GM21515 (cell line): ENCODE results near the gene C1orf21.

Experiments used
- ATAC-seq: cut with Tn5 transposase; IDR thresholded peaks from one replicate; pipeline ENCODE4 v1.9.1; 2021; ENCODE audit not compliant: unreplicated experiment

C1orf21 gene

DNA sequence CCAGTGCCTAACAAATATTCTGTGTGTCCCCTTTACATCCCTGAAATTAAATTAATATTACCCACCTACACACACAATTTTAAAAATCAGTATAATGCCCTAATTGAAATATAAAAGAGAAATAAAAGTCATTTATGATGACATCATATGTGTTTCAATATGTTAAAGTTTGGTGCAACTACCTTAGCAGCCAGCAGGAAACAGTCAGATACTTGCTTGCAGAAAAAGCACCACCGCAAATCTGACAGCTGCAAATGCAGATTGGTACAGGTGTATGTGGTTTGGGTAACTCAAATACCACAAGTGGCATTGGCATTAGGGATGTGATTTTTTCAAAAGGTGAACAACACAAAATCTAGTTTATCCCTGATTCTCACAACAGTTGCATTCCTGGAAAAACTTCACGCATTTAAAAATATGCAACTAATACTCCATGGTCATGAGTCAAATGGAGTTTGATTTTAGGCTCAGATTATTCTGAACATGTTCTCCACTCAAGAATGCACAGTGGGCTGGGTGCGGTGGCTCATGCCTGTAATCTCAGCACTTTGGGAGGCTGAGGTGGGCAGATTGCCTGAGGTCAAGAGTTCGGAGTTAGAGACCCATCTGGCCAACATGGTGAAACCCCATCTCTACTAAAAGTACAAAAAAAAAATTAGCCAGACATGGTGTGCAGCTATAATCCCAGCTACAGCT, 261.5 kb downstream of the C1orf21 start:
- ATAC-seq = no peak

DNA sequence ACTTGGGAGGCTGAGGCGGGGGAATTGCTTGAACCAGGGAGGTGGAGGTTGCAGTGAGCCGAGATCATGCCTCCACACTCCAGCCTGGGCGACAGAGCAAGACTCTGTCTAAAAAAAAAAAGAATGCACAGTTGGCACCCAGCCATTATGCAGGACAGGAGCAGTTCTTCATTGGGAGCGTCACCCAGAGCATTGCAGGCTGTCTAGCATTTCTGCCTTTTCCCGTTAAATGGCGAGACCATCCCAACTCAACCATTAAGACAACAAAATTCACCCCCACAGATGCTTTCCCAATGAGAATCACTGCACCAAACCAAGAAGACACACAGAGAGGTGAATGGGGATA, 262.0 kb downstream of the C1orf21 start:
- ATAC-seq = no peak

DNA sequence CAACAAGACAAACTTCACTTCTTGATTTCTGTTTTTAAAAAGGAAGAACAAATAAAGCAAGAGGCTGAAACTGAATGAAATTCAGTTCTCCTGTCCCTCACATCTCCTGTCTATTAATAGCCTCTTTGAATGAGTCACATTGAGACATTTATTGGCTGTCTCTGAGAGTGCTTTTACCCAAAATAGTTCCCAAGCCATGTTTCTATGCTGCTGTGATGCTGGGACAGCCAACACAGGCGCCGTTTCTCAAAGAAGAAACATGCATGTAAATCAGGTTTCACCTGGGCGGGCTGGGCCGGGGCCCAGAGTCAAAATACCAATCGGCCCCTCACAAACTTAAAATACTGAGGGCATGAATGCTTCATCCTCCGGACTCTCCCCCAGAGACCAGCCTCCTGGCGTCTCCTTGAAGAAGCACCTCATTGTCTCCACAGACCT, 262.6 kb downstream of the C1orf21 start:
- peak; percentile 92 for ATAC-seq

DNA sequence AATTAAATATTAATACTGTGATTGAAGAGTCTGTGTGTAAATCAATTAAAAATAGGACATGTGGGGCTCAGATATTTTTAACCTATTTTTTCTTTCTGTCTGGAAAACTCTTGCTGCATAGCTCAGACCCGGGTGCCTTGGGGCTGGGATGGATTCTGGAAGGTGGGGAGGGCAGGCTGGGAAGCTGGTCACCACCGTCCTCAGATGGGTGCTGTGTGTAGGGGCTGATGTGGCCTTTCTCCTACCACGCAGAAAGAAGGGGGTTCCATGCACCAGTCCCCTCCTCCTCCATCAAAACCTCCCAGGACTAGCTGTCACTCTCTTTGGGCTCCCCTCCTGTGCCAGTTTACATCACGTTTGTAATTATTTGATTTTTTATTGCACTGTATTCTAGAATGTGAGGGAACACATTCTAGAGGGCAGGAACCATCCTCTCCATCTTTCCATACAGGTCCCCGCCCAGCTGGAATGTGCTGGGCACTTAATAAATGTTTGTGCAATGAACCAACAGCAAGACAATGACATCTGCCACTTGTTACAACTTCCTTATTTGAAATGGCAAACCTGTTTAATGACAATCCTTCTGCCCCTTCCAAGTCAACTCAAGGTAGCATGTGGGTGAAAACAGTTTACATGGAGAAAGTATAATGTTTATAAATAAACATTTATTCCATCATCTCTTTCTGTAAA, 263.5 kb downstream of the C1orf21 start:
- ATAC-seq = no peak

DNA sequence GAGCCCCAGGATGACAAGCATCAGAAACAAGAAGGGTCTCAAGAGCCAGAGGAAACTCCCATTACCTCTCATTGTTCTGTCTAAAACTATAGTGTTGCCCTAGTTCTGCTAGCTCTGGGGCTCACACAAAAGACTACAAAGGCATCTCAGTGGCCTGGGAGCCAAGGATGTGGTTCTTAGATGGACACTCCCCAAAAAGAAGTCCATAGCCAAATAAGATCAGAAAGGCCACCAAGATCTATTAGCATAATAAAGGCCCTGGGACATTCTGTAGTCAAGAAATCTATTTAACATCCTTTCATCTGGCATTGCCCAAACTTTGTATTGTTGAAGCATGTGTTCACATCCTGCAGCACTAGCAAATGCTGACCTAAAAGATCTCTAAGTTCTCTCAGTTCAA, 268.4 kb downstream of the C1orf21 start:
- no peak for ATAC-seq

DNA sequence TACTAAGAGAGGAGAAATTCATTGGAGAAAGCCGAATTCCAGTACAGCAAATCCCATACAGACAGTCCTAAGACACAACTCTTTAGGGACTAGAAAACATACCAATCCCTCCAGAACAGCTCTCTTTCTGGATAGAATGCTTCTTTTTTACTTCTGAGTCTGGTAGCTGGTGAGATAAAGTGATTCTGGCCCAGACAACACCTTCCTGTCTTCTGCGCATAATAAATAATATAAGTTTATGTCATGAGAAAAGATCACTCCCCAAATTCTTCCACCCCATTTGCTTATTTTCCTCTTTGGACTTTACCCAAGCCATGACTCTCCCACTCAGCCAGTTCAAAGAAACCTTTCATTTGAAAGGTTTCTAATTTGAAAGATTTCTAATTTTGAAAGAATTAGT, 269.4 kb downstream of the C1orf21 start:
- no peak for ATAC-seq

DNA sequence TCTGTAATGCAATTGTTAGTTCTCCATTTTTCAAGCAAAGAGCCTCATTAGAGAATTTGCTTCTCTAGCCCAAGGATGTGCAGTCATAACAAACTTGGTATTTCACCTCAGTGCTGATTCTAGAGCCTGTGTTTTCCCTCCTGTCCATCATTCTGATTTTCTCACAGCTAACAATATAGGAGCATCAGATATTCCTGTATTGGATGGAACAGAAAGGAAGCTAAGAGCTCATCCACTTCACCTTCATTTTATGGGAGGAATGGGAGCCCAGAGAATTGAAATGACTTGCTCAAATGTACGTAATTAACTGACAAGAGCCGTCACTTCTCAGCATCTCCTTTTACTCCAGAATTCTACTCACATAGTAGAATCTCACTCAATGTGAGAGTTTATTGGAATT, 271.2 kb downstream of the C1orf21 start:
- ATAC-seq = no peak

DNA sequence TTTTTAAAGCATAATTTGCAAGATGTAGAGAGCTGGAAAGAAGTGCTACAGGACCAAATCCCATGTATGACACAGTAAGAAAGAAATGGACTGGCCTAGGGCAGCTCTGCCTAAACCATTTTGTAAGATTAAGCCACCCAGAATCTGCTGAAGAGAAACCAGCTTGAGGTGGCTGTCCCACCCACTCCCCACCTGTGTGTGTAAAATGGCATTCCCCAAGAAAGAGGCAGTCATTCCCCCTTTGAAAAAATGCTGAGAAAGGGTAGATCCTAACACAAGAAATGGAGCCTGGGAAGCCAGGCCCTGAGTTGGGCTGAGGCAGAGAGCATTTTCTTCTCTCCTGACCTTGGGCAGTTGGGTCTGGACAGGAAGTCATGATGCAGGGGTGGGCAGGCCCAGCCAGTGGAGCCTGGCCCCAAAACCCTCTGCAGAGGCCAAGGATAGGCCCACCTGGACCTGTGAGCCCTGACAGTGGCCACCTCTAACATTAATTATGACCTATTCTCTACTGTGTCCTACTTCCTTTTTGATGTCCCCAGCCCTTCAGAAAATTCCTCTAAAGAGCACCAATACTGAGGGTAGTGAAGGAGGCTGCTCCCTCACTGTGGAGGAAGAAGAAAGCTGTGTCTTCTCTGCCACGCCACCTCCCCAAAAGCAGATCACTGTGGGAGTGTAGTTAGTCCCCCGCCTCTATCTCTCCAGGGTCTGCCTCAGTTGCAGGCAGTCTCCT, 273.8 kb downstream of the C1orf21 start:
- no peak for ATAC-seq

DNA sequence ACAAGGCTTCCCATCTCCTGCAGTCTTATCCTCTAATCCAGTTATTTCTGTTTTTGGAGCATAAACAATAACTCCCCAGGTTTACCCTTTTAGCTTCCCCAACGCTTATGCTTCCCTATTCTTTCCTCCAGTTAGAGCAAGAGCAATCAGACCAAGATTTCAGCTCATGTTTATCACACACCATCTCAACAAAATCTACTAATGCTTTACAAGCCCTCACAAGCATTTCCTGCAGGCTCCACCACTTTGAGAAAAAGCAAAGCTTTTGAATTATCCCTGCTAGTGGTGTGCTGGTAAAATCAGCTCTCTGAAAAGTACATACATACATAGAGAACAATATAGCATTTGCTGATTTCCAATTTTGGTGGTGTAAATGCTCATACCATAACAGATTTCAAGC, 275.0 kb downstream of the C1orf21 start:
- no peak for ATAC-seq

DNA sequence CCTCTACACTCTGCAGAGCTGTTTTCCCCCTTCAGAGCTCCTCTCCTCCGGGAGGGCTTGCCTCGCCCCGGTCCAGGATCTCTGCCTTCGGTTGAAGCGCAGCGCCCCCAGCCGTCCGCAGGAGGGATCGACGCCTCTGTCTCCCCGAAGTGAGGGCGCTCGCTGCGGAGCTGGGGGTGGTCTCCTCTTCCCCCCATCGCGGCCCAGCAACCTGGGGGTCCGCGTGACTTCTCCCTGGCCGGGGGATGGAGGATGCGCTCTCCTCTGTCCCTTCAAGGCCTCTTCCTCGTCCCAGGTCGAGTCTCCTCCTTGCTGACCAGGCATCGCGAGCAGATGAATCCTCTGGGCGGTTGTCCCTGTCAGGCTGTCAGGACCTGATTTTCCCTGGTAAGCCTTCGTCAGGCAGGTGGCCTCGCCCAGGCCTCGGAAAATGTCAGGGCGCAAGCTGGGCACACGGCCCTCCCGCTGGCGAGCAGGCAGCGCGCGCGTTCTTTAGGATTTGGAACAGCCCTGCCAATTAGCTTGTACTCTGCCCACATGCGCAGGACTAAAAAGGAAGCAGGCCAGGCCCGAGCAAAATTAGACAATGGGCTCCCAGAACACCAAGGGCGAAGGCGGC, 277.3 kb downstream of the C1orf21 start:
- ATAC-seq = peak; percentile 66

DNA sequence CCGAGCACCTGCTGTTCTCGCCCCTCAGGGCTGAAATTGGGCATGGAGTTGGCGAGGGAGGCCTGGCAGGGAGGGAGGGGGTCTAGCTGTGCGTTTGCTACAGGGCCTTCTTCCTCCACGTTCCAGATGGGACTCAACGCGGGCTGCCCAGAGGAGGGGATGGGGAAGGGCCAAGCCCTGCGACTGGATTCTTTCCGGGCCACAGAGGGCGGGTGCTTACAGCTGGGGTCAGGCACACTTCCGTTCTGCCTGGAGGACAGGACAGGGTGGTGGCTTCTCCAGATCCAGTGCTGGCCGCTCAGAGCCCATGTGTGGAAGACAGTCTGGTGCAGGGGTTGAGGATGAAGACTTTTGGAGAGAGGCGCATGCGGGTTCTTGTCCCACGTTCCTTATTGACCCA, 277.8 kb downstream of the C1orf21 start:
- no peak for ATAC-seq

DNA sequence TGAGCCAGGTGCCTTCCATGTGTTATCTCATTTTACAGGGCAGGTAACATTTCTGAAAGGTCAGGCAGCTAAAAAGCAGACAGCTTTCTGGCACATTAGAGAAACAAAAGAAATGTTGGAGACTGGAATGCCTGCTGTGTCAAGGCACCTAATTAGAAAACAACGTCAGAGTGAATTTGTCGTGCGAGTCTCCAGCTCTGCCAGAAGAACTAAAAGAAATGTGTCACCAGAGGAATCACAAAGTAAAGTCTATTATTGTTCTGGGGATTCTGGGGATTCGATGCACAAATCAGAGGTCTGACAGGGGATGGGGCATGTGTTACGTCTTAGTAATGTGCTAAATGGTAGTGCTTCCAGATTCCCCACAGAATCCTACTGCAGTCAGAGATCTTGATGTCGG, 278.5 kb downstream of the C1orf21 start:
- no peak for ATAC-seq

DNA sequence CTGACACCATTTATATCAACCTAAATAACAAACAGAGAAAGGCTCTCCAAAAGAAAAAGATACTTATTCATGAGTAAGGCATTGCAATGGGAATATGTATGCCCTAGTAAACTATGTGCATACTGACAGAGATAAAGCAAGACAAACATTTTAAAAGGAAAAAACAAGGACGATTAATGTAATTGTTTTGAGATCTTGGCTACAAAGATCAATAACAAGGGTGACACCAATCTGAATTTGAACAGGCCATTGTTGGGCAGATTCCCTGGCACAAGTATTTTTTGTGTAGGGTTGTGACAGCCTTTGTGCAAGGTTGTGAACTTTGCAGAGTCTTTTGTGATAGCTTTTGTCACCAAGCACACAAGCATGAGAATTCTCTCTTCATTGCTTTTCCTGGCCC, 282.6 kb downstream of the C1orf21 start:
- no peak for ATAC-seq

DNA sequence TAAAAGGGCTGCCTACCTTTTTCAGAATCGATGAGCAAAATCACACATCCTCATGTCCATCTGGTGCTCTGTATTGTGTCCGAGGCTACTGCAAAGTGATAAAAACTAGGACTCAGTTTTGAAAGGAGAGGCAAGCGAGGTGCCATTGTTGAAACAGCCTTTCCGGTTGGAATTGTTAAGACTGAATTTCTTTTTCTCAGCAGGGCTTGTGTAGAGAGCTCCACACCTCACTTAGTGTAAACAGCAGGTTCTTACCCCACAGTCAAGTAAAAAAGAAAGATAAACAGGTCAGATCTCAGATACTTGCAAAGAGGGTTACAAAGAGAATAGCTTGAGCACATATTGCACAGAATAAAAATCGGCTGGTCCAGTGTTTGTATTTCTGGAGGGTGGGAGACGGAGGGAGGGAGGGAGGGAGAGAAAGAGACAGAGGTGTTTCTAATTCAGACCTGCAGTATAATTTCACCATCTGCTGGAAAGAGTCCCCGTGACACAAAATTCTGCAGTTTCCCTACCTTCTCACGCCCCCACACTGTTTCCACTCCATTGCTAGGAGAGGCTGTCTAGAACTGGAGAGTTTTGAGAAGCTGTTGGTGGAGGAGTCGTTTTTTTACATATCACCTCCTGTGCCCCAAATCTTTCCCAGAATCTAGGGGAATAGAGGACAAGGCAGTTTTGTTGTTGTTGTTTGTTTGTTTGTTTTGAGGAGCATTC, 285.3 kb downstream of the C1orf21 start:
- ATAC-seq = no peak

DNA sequence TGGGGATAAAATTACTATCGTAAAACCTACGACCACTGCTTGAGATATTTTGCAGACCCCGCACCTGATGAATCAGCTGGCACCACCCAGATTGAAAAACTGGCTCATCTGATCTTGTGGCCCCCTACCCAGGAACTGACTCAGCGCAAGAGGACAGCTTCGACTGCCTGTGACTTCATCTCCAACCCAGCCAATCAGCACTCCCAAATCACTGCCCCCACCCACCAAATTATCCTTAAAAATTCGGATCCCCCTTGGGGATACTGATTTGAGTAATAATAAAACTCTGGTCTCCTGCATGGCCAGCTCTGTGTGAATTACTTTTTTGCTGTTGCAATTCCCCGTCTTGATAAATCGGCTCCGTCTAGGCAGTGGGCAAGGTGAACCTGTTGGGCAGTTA, 286.5 kb downstream of the C1orf21 start:
- no peak for ATAC-seq

DNA sequence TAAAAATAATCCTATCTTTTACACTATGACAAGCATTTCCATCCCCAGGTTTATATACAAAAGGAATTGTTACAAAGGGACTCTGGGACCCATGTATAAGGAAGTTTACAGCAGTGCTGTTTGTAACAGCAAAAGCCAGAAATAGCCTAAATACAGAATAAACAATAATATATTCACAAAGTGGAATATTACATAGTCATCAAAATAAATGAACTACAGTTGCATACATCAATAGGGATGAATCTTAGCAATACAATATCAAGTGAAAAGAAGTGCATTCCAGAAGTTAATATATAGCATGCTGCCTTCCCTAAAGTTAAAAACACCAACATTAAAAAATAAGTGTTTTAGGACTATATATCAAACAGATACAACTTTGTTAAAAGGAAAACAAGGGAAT, 290.5 kb downstream of the C1orf21 start:
- ATAC-seq = no peak
